GM12878 (cell line): ENCODE measurements around the gene BBLN. TPM values are rescaled to one million over a fixed set of nuclear protein-coding genes. Genes with fewer than 3 reads are reported as not detected.

Experiments
- ATAC-seq: fragments of 200-7000 bp; cut with Tn5 transposase; 3 replicates; pipeline ENCODE4 v1.9.1; 2020; ENCODE audit warnings: mild to moderate bottlenecking, moderate library complexity
- BruUV-seq: library from RNA; stranded (reverse); fragments of 400-500 nt; replicated peaks from 2 replicates; lab custom pipeline; 2021; lab: Mats Ljungman, UMichigan
- CTCF ChIA-PET: fragments of 300-600 bp; sonication (Branson Sonifier 250); formaldehyde crosslinking; extraction: SDS; loops from one replicate; lab custom pipeline; 2021; ENCODE audit warnings: inconsistent platforms; lab: Yijun Ruan, JAX
- POLR2A ChIA-PET: fragments of 350-600 bp; formaldehyde crosslinking; extraction: SDS; loops from one replicate; lab custom pipeline; 2021; ENCODE audit warnings: inconsistent platforms; lab: Charles Lee
- RAD21 ChIA-PET: fragments of 300-600 bp; sonication (Branson Sonifier 250); formaldehyde crosslinking; loops from one replicate; lab custom pipeline; 2023; ENCODE audit warnings: antibody characterized with exemption; ENCODE audit not compliant: unreplicated experiment; lab: Charles Lee
- SMC1A ChIA-PET: fragments of 300-600 bp; sonication (Branson Sonifier 250); formaldehyde crosslinking; loops from one replicate; lab custom pipeline; 2023; ENCODE audit not compliant: unreplicated experiment, uncharacterized antibody; lab: Charles Lee
- DNase-seq: peaks from one replicate; pipeline ENCODE4 v3.0.0-alpha.2; 2011; ENCODE audit warnings: low read depth, low spot score
- FAIRE-seq: peaks from 3 replicates; lab custom pipeline; 2011; peaks lifted over from hg19 to GRCh38; lab: Jason Lieb, UNC
- H2AFZ ChIP-seq: 2 replicates; pipeline ENCODE4 v1.6.0; 2011; ENCODE audit warnings: low read depth, low read length, control low read depth; ENCODE audit not compliant: control insufficient read depth
- H3K27ac ChIP-seq: 2 replicates; pipeline ENCODE4 v1.5.1; 2011; ENCODE audit warnings: control low read depth; ENCODE audit not compliant: control insufficient read depth, insufficient read depth
- H3K27me3 ChIP-seq, 2 experiments: replicated peaks in 1 of 2; 2 replicates each; pipeline versions ENCODE4 v1.6.0 to v1.6.1; 2011; ENCODE audit warnings: low read length in 1 of 2; ENCODE audit not compliant: control insufficient read depth in 2 of 2, insufficient read depth in 2 of 2
- H3K36me3 ChIP-seq, 2 experiments: 2 replicates each; pipeline ENCODE4 v1.5.1; 2011; ENCODE audit warnings: low read length in 1 of 2; ENCODE audit not compliant: control insufficient read depth in 2 of 2, insufficient read depth in 2 of 2
- H3K4me1 ChIP-seq: 2 replicates; pipeline ENCODE4 v1.6.1; 2011; ENCODE audit warnings: mild to moderate bottlenecking, low read length, moderate library complexity, mixed read lengths; ENCODE audit not compliant: control insufficient read depth, insufficient read depth
- H3K4me2 ChIP-seq: 2 replicates; pipeline ENCODE4 v1.6.0; 2011; ENCODE audit warnings: control low read depth; ENCODE audit not compliant: control insufficient read depth, insufficient read depth
- H3K4me3 ChIP-seq: fragments of 200-600 bp; sonication (generic); 2 replicates; pipeline ENCODE4 v1.5.1; 2016
- H3K79me2 ChIP-seq: 2 replicates; pipeline ENCODE4 v1.6.0; 2011; ENCODE audit warnings: low read length; ENCODE audit not compliant: control insufficient read depth, insufficient read depth
- H3K9ac ChIP-seq: 2 replicates; pipeline ENCODE4 v1.8.0; 2011; ENCODE audit warnings: low read length, control low read depth, mixed read lengths; ENCODE audit not compliant: control insufficient read depth, insufficient read depth
- H3K9me3 ChIP-seq: replicated peaks from 3 replicates; pipeline ENCODE4 v1.5.1; 2011; ENCODE audit warnings: mild to moderate bottlenecking, low read length; ENCODE audit not compliant: control insufficient read depth, insufficient read depth
- H4K20me1 ChIP-seq: 2 replicates; pipeline ENCODE4 v1.6.0; 2011; ENCODE audit not compliant: control insufficient read depth, insufficient read depth
- PRDM15 ChIP-seq: fragments of 450-650 bp; formaldehyde crosslinking; IDR thresholded peaks from 2 replicates; pipeline ENCODE4 v1.4.0; 2020; ENCODE audit warnings: mild to moderate bottlenecking, moderate library complexity
- STAT1 ChIP-seq: fragments of 450-650 bp; conservative IDR thresholded peaks from 2 replicates; pipeline ENCODE4 v1.6.1; 2014; ENCODE audit warnings: antibody characterized with exemption, mild to moderate bottlenecking
- SUZ12 ChIP-seq: fragments of 200-600 bp; sonication (generic); IDR thresholded peaks from one replicate; pipeline ENCODE4 v1.6.1; 2018; ENCODE audit warnings: antibody characterized with exemption, mild to moderate bottlenecking; ENCODE audit not compliant: unreplicated experiment
- ZNF622 ChIP-seq: fragments of 450-650 bp; IDR thresholded peaks from 2 replicates; pipeline ENCODE4 v1.6.1; 2017; ENCODE audit warnings: mild to moderate bottlenecking, inconsistent platforms
- WGBS: methylation state at CpG from one replicate; pipeline ENCODE4 v1.1.6; 2016; ENCODE audit warnings: low lambda C conversion rate; ENCODE audit not compliant: insufficient replicate concordance, insufficient coverage; ENCODE audit errors: missing lambda C conversion rate; 5-methylcytosine and 5-hydroxymethylcytosine counted together
- in situ Hi-C: fragments of 300-500 bp; cut with MboI; formaldehyde crosslinking; loops from 9 replicates; pipeline ENCODE4 v1.14.3; 2018; ENCODE audit warnings: mixed read lengths
- intact Hi-C: fragments of 100-400 bp; cut with micrococcal nuclease; formaldehyde crosslinking; loops from one replicate; pipeline ENCODE4 v1.14.2; 2022; ENCODE audit not compliant: unreplicated experiment
- polyA plus RNA-seq, 11 experiments: library from polyadenylated mRNA; depleted of rRNA in 4 of 11; unstranded in 6 of 11; stranded (reverse) in 5 of 11; fragments of >200 nt; fragmentation: Nextera tagmentation in 4 of 11; fragmentation: Illumina TruSeq in 1 of 11; extraction: Ambion mirVana in 4 of 11; extraction: Trizol in 1 of 11; gene quantifications; 1 replicate in 1 of 11; 2 replicates in 10 of 11; pipeline versions ENCODE4 v1.2.1 to v1.2.3, GENCODE V29; 2011 to 2016; ENCODE audit warnings: inconsistent platforms in 2 of 11, missing spikeins in 2 of 11, low read depth in 1 of 11
- total RNA-seq, 4 experiments: library from RNA; depleted of rRNA in 3 of 4; stranded (reverse); fragments of >200 nt in 3 of 4; fragmentation: Illumina TruSeq in 1 of 4; extraction: Trizol in 1 of 4; gene quantifications; 2 replicates each; pipeline versions ENCODE4 v1.2.1 to v1.2.3, GENCODE V29; 2013 to 2021

The BBLN gene
- total and polyA plus RNA-seq, 10 of the 15 experiments (the other 5 are each of a cell fraction or from before 2014, with no cell fraction given) = 3.8 to 194 (median 66.2) TPM

DNA sequence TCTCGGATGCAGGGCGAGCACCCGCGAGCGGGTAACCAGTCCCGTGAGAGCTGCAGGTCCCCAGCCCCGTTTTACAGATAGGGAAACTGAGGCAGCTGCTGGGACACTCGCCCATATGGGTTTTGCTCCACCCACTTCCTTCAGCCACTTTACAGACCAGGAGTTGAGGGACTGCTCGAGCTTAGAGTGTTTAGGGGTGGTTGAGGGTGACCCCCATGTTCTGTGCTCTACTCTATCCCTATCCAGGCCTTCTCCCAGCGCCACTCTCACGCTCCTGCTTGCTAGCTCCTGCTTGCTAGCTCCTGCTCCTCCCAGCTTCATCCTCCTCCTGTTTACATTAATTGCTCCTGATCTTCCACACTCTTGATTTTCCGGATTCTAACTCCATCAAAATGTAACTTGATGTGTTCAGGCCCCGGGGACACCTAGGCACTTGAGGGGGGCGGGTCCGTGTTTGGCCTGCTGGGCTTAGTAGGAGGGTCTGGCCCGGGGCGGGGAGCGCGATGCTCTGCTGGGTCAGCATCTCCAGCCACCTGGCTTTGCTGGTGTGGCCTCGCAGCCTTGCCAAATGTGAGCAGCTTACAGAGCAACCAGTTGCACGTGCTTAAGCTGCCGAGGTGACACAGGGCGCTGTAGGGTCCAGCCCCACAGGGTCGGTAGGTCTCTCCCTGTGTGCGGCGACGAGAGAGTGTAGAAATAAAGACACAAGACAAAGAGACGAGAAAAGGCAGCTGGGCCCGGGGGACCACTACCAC, 31.1 kb upstream of the BBLN start:
- peaks cover 0 to 7% of the 10 kb centered on the region in 2 experiments; a peak in 2 of 4 replicates for H3K36me3 ChIP-seq
- H3K4me2 ChIP-seq = peak overlapping the region; percentile 79
- in situ Hi-C loops (no loop called here), intact Hi-C loops (loop anchor here (5.0 kb wide), 2 partner anchors 213 to 342 kb away; partner anchors contain the start of genes CDK9 and SLC27A4)
- peak overlapping the region; percentile 99 for H2AFZ ChIP-seq
- peaks cover 14% of the 10 kb centered on the region; the same call in 1 of the 2 replicates for H3K4me1 ChIP-seq
- RAD21 ChIA-PET = interaction anchor here (0.6 to 1.4 kb wide), 10 partner anchors 11 to 394 kb away, joined by 3 to 8 read pairs (median 4); partner anchors contain the start of genes GOLGA2, NAIF1, SWI5 and TOR2A
- SMC1A ChIA-PET = interaction anchor here (1.4 kb wide), 1 partner anchor 11 kb away, joined by 6 read pairs; no protein-coding TSS in a partner anchor
- H3K4me3 ChIP-seq = peak overlapping the region; percentile 88
- TF ChIP-seq ZNF622 = no peak
- no peak for TF ChIP-seq SUZ12
- no peak for TF ChIP-seq STAT1
- no peak for TF ChIP-seq PRDM15 (CRISPR knock-in tag)
- 36% methylated on average over 29 of the region's 29 CpGs for WGBS
- DNase-seq (no peak), FAIRE-seq (no peak), ATAC-seq (no peak)
- no peaks in the 10 kb centered on the region for H4K20me1 ChIP-seq
- BruUV-seq = TSS peak; percentile 88
- H3K9me3 ChIP-seq = no peaks in the 10 kb centered on the region
- H3K27me3 ChIP-seq = no peaks in the 10 kb centered on the region; a peak in 2 of 4 replicates
- CTCF ChIA-PET = interaction anchor here (0.6 to 7.4 kb wide), 12 partner anchors 13 to 186 kb away, joined by 3 to 84 read pairs (median 3); no protein-coding TSS in a partner anchor
- peak overlapping the region; percentile 98; the same call in 1 of the 2 replicates for H3K9ac ChIP-seq
- POLR2A ChIA-PET = interaction anchor here (0.5 to 1.5 kb wide), 9 partner anchors 9 to 1365 kb away, joined by 3 to 10 read pairs (median 3); no protein-coding TSS in a partner anchor
- peak overlapping the region; percentile 99; the same call in 1 of the 2 replicates for H3K27ac ChIP-seq
- peaks cover 32% of the 10 kb centered on the region for H3K79me2 ChIP-seq
